ENCODE results near the gene SIRPG. TPM values are rescaled to one million over a fixed set of nuclear protein-coding genes. Genes with fewer than 3 reads are reported as not detected.

SIRPG gene
- total RNA-seq, 2 donors from 2014 or later: 37.0 to 55.4 TPM

GRCh38 chr20:1665345-1665744, 7.8 kb upstream of the SIRPG start:
- no peak for DNase-seq
- Mint-ChIP-seq H3K9me3 (peaks cover 0 to 4% of the 10 kb centered on the region in 2 donors), H3K27ac (peak overlapping the region; percentile 89), H3K27me3 (ENCODE audit: low read depth) (no peaks in the 10 kb centered on the region), H3K36me3 (ENCODE audit: insufficient read depth in 2 of 2) (peaks cover 4 to 11% of the 10 kb centered on the region in 2 donors), H3K4me3 (peak overlapping the region; percentile 82 to 83), H3K4me1 (ENCODE audit: low read depth) (peaks cover 100% of the 10 kb centered on the region)
- ATAC-seq (replicated peaks in 1 of 2): no peak

- no peaks in the 10 kb centered on the region for H3K27me3 Mint-ChIP-seq (ENCODE audit: low read depth)
- H3K36me3 Mint-ChIP-seq (ENCODE audit: insufficient read depth in 2 of 2): peaks cover 4 to 11% of the 10 kb centered on the region in 2 donors
- peak overlapping the region; percentile 89 for H3K27ac Mint-ChIP-seq
- peak overlapping the region; percentile 82 to 83 for H3K4me3 Mint-ChIP-seq
- DNase-seq (peak; percentile 68 to 73), ATAC-seq (replicated peaks in 1 of 2) (peak; percentile 63 to 69)
- peaks cover 0 to 4% of the 10 kb centered on the region in 2 donors for H3K9me3 Mint-ChIP-seq
- H3K4me1 Mint-ChIP-seq (ENCODE audit: low read depth): peaks cover 100% of the 10 kb centered on the region
These were observed 7.3 kb upstream of the SIRPG start for GRCh38 chr20:1664911-1665310.

- H3K27ac Mint-ChIP-seq: peak overlapping the region; percentile 92
- peak; percentile 36 to 49 for ATAC-seq (replicated peaks in 1 of 2)
These were observed 6.3 kb upstream of the SIRPG start for GRCh38 chr20:1663917-1664316.

GRCh38 chr20:1661542-1662299, 4.1 kb upstream of the SIRPG start:
- H3K27ac Mint-ChIP-seq: peak overlapping the region; percentile 69
- no peak for DNase-seq
- peaks cover 0 to 2% of the 10 kb centered on the region in 2 donors for H3K9me3 Mint-ChIP-seq
- no peak for ATAC-seq (replicated peaks in 1 of 2)
- peaks cover 100% of the 10 kb centered on the region for H3K4me1 Mint-ChIP-seq (ENCODE audit: low read depth)
- H3K27me3 Mint-ChIP-seq (ENCODE audit: low read depth): no peaks in the 10 kb centered on the region
- H3K4me3 Mint-ChIP-seq: peak overlapping the region; percentile 58 to 70
- H3K36me3 Mint-ChIP-seq (ENCODE audit: insufficient read depth in 2 of 2): peaks cover 0 to 2% of the 10 kb centered on the region in 2 donors

More at GRCh38 chr20:1663917-1664316, 6.3 kb upstream of the SIRPG start:
- Mint-ChIP-seq H3K27me3 (ENCODE audit: low read depth) (no peaks in the 10 kb centered on the region), H3K4me3 (peak overlapping the region; percentile 82 to 83), H3K36me3 (ENCODE audit: insufficient read depth in 2 of 2) (peaks cover 3 to 7% of the 10 kb centered on the region in 2 donors), H3K9me3 (peaks cover 0 to 4% of the 10 kb centered on the region in 2 donors), H3K4me1 (ENCODE audit: low read depth) (peaks cover 100% of the 10 kb centered on the region)
- DNase-seq: no peak

GRCh38 chr20:1660246-1660645, 2.7 kb upstream of the SIRPG start:
- peak overlapping the region; percentile 32 to 53 for H3K4me3 Mint-ChIP-seq
- H3K36me3 Mint-ChIP-seq (ENCODE audit: insufficient read depth in 2 of 2): peaks cover under 1 to 5% of the 10 kb centered on the region in 2 donors
- peaks cover 0 to 2% of the 10 kb centered on the region in 2 donors for H3K9me3 Mint-ChIP-seq
- no peaks in the 10 kb centered on the region for H3K27me3 Mint-ChIP-seq (ENCODE audit: low read depth)
- peaks cover 96% of the 10 kb centered on the region for H3K4me1 Mint-ChIP-seq (ENCODE audit: low read depth)
- ATAC-seq (replicated peaks in 1 of 2) (peak; percentile 70 to 71), DNase-seq (no peak)
- H3K27ac Mint-ChIP-seq: peak overlapping the region; percentile 34

- peak overlapping the region; percentile 87 to 93 for H3K4me3 Mint-ChIP-seq
These were observed 735 bp downstream of the SIRPG start for GRCh38 chr20:1656844-1657243.

GRCh38 chr20:1654996-1655395, 2.6 kb downstream of the SIRPG start:
- H3K4me1 Mint-ChIP-seq (ENCODE audit: low read depth): peaks cover 90% of the 10 kb centered on the region
- H3K36me3 Mint-ChIP-seq (ENCODE audit: insufficient read depth in 2 of 2): peaks cover 17 to 26% of the 10 kb centered on the region in 2 donors
- ATAC-seq (replicated peaks in 1 of 2) (no peak), DNase-seq (no peak)
- peaks cover 4 to 5% of the 10 kb centered on the region in 2 donors for H3K9me3 Mint-ChIP-seq
- no peaks in the 10 kb centered on the region for H3K27me3 Mint-ChIP-seq (ENCODE audit: low read depth)
- peak overlapping the region; percentile 86 to 91 for H3K4me3 Mint-ChIP-seq
- peak overlapping the region; percentile 80 for H3K27ac Mint-ChIP-seq

More at GRCh38 chr20:1656844-1657243, 735 bp downstream of the SIRPG start:
- H3K27me3 Mint-ChIP-seq (ENCODE audit: low read depth): no peaks in the 10 kb centered on the region
- H3K27ac Mint-ChIP-seq: peak overlapping the region; percentile 96
- peak in 1 of 2 donors; percentile 12 for ATAC-seq (replicated peaks in 1 of 2)
- H3K9me3 Mint-ChIP-seq: peaks cover 4 to 5% of the 10 kb centered on the region in 2 donors
- H3K36me3 Mint-ChIP-seq (ENCODE audit: insufficient read depth in 2 of 2): peaks cover 17 to 26% of the 10 kb centered on the region in 2 donors
- H3K4me1 Mint-ChIP-seq (ENCODE audit: low read depth): peaks cover 94% of the 10 kb centered on the region
- DNase-seq: no peak

GRCh38 chr20:1652960-1653359, 4.6 kb downstream of the SIRPG start:
- peaks cover 17 to 26% of the 10 kb centered on the region in 2 donors for H3K36me3 Mint-ChIP-seq (ENCODE audit: insufficient read depth in 2 of 2)

GRCh38 chr20:1652104-1652503, 5.5 kb downstream of the SIRPG start:
- ATAC-seq (replicated peaks in 1 of 2) (no peak), DNase-seq (no peak)
- peak overlapping the region in 1 of 2 donors; percentile 52 for H3K4me3 Mint-ChIP-seq
- peak overlapping the region; percentile 51 for H3K27ac Mint-ChIP-seq
- peaks cover 4 to 5% of the 10 kb centered on the region in 2 donors for H3K9me3 Mint-ChIP-seq
- peaks cover 84% of the 10 kb centered on the region for H3K4me1 Mint-ChIP-seq (ENCODE audit: low read depth)
- H3K27me3 Mint-ChIP-seq (ENCODE audit: low read depth): no peaks in the 10 kb centered on the region
- peaks cover 17 to 26% of the 10 kb centered on the region in 2 donors for H3K36me3 Mint-ChIP-seq (ENCODE audit: insufficient read depth in 2 of 2)

More at GRCh38 chr20:1652960-1653359, 4.6 kb downstream of the SIRPG start:
- peak; percentile 17 to 29 for ATAC-seq (replicated peaks in 1 of 2)
- Mint-ChIP-seq H3K4me1 (ENCODE audit: low read depth) (peaks cover 84% of the 10 kb centered on the region), H3K27me3 (ENCODE audit: low read depth) (no peaks in the 10 kb centered on the region), H3K9me3 (peaks cover 4 to 5% of the 10 kb centered on the region in 2 donors), H3K4me3 (peak overlapping the region; percentile 63 to 86), H3K27ac (peak overlapping the region; percentile 73)
- DNase-seq: no peak

GRCh38 chr20:1651268-1652058, 6.1 kb downstream of the SIRPG start:
- ATAC-seq (replicated peaks in 1 of 2) (no peak), DNase-seq (no peak)
- peak overlapping the region in 1 of 2 donors; percentile 52 for H3K4me3 Mint-ChIP-seq
- H3K9me3 Mint-ChIP-seq: peaks cover 4 to 5% of the 10 kb centered on the region in 2 donors
- H3K27ac Mint-ChIP-seq: peak overlapping the region; percentile 51
- peaks cover 15 to 26% of the 10 kb centered on the region in 2 donors for H3K36me3 Mint-ChIP-seq (ENCODE audit: insufficient read depth in 2 of 2)
- no peaks in the 10 kb centered on the region for H3K27me3 Mint-ChIP-seq (ENCODE audit: low read depth)
- peaks cover 84% of the 10 kb centered on the region for H3K4me1 Mint-ChIP-seq (ENCODE audit: low read depth)

GRCh38 chr20:1648101-1648500, 9.5 kb downstream of the SIRPG start:
- no peak overlapping the region for H3K27ac Mint-ChIP-seq
- no peaks in the 10 kb centered on the region for H3K27me3 Mint-ChIP-seq (ENCODE audit: low read depth)
- H3K9me3 Mint-ChIP-seq: peaks cover 0 to 2% of the 10 kb centered on the region in 2 donors
- ATAC-seq (replicated peaks in 1 of 2) (peak; percentile 82 to 83), DNase-seq (peak in 1 of 2 donors; percentile 34)
- H3K4me1 Mint-ChIP-seq (ENCODE audit: low read depth): peaks cover 63% of the 10 kb centered on the region
- H3K36me3 Mint-ChIP-seq (ENCODE audit: insufficient read depth in 2 of 2): peaks cover 5 to 8% of the 10 kb centered on the region in 2 donors
- H3K4me3 Mint-ChIP-seq: peak overlapping the region in 1 of 2 donors; percentile 21

- Mint-ChIP-seq H3K36me3 (ENCODE audit: insufficient read depth in 2 of 2) (peaks cover 2 to 3% of the 10 kb centered on the region in 2 donors), H3K27ac (peak overlapping the region; percentile 2), H3K27me3 (ENCODE audit: low read depth) (no peaks in the 10 kb centered on the region), H3K4me3 (peak overlapping the region; percentile 21 to 45), H3K9me3 (no peaks in the 10 kb centered on the region), H3K4me1 (ENCODE audit: low read depth) (peaks cover 54% of the 10 kb centered on the region)
- ATAC-seq (replicated peaks in 1 of 2): peak; percentile 70 to 80
- no peak for DNase-seq
These were observed 10.6 kb downstream of the SIRPG start for GRCh38 chr20:1646975-1647431.

All from activated T-cell treated with anti-CD3 and anti-CD28 coated beads, Interleukin-2, amount 50 U/mL, for 72 hours (primary cell).